HepG2 (cell line): ENCODE measurements around the gene SEZ6. TPM values are rescaled to one million over a fixed set of nuclear protein-coding genes. Genes with fewer than 3 reads are reported as not detected.
A peak's percentile ranks its signal among the peaks of the same experiment; 100 is the strongest.

Source experiments
- ARID4A ChIP-seq: sonication (generic); formaldehyde crosslinking; IDR thresholded peaks from 2 replicates; pipeline ENCODE4 v1.5.0; 2020; ENCODE audit warnings: mild to moderate bottlenecking, missing genetic modification reagents, borderline replicate concordance
- HINFP ChIP-seq: sonication (generic); formaldehyde crosslinking; IDR thresholded peaks from 2 replicates; pipeline ENCODE4 v1.4.0; 2020; ENCODE audit warnings: low read depth, mild to moderate bottlenecking, missing genetic modification reagents
- HMGXB4 ChIP-seq, 2 experiments: sonication (generic) in 1 of 2; formaldehyde crosslinking in 1 of 2; IDR thresholded peaks; 2 replicates each; pipeline versions ENCODE4 v1.4.0 to v1.6.1; 2018 to 2020; ENCODE audit warnings: missing genetic modification reagents in 2 of 2, borderline replicate concordance in 1 of 2, low read depth in 1 of 2, mild to moderate bottlenecking in 1 of 2, missing biosample characterization in 1 of 2
- HOXA7 ChIP-seq: sonication (generic); formaldehyde crosslinking; IDR thresholded peaks from 2 replicates; pipeline ENCODE4 v1.8.1; 2022; ENCODE audit warnings: mild to moderate bottlenecking, missing genetic modification reagents, moderate library complexity
- HOXA9 ChIP-seq: sonication (generic); formaldehyde crosslinking; IDR thresholded peaks from 2 replicates; pipeline ENCODE4 v1.8.1; 2022; ENCODE audit warnings: missing genetic modification reagents, mild to moderate bottlenecking, moderate library complexity, borderline replicate concordance
- IKZF1 ChIP-seq: fragments of 450-650 bp; IDR thresholded peaks from 2 replicates; pipeline ENCODE4 v1.7.1; 2016
- MAX ChIP-seq: IDR thresholded peaks from 2 replicates; pipeline ENCODE4 v1.6.1; 2012; ENCODE audit warnings: inconsistent platforms
- NONO ChIP-seq, 2 experiments: fragments of 450-650 bp in 1 of 2; sonication (generic) in 1 of 2; formaldehyde crosslinking in 1 of 2; IDR thresholded peaks in 1 of 2; conservative IDR thresholded peaks in 1 of 2; 2 replicates each; pipeline versions ENCODE4 v1.6.1 to v1.8.0; 2017 to 2022; ENCODE audit warnings: mild to moderate bottlenecking in 1 of 2, missing genetic modification reagents in 1 of 2, moderate library complexity in 1 of 2
- PITX1 ChIP-seq: sonication (generic); formaldehyde crosslinking; IDR thresholded peaks from 2 replicates; pipeline ENCODE4 v1.5.1; 2020; ENCODE audit warnings: mild to moderate bottlenecking, missing genetic modification reagents
- SAP130 ChIP-seq: IDR thresholded peaks from 2 replicates; pipeline ENCODE4 v1.6.1; 2016; ENCODE audit warnings: low read depth
- SP4 ChIP-seq: sonication (generic); formaldehyde crosslinking; IDR thresholded peaks from 2 replicates; pipeline ENCODE4 v1.8.1; 2023; ENCODE audit warnings: mild to moderate bottlenecking, missing genetic modification reagents
- YEATS4 ChIP-seq: sonication (generic); formaldehyde crosslinking; IDR thresholded peaks from 2 replicates; pipeline ENCODE4 v1.4.0; 2020; ENCODE audit warnings: missing genetic modification reagents, borderline replicate concordance
- ZMYM2 ChIP-seq: sonication (generic); formaldehyde crosslinking; IDR thresholded peaks from 2 replicates; pipeline ENCODE4 v1.8.0; 2022; ENCODE audit warnings: mild to moderate bottlenecking, missing genetic modification reagents
- ZNF292 ChIP-seq: sonication (generic); formaldehyde crosslinking; IDR thresholded peaks from 2 replicates; pipeline ENCODE4 v1.8.1; 2022; ENCODE audit warnings: mild to moderate bottlenecking, low read depth, missing genetic modification reagents, borderline replicate concordance
- ZNF430 ChIP-seq: sonication (generic); formaldehyde crosslinking; IDR thresholded peaks from 2 replicates; pipeline ENCODE4 v1.9.0; 2021; ENCODE audit warnings: mild to moderate bottlenecking, missing genetic modification reagents
- ZNF788 ChIP-seq: sonication (generic); formaldehyde crosslinking; IDR thresholded peaks from 2 replicates; pipeline ENCODE4 v1.5.0; 2020; ENCODE audit warnings: mild to moderate bottlenecking, missing genetic modification reagents, borderline replicate concordance
- ZNF83 ChIP-seq: sonication (generic); formaldehyde crosslinking; IDR thresholded peaks from 2 replicates; pipeline ENCODE4 v1.4.0; 2020; ENCODE audit warnings: missing genetic modification reagents, mild to moderate bottlenecking, borderline replicate concordance
- polyA plus RNA-seq, 8 experiments: library from polyadenylated mRNA; depleted of rRNA in 3 of 8; stranded (reverse) in 7 of 8; unstranded in 1 of 8; fragments of >200 nt; fragmentation: Illumina TruSeq in 4 of 8; extraction: Trizol in 4 of 8; gene quantifications; 2 replicates each; pipeline versions ENCODE4 v1.2.1 to v1.2.3, GENCODE V29; 2011 to 2016; ENCODE audit warnings: low read depth in 4 of 8, missing spikeins in 1 of 8, mixed read lengths in 1 of 8; ENCODE audit not compliant: insufficient read depth in 1 of 8
- total RNA-seq, 5 experiments: library from RNA; depleted of rRNA; stranded (reverse); fragments of >200 nt; fragmentation: Illumina TruSeq; extraction: Trizol; gene quantifications; 2 replicates each; pipeline ENCODE4 v1.2.3, GENCODE V29; 2016; ENCODE audit warnings: low read depth in 1 of 5

The SEZ6 gene
- total and polyA plus RNA-seq, 2 of the 13 experiments (the other 11 are each of a cell fraction or from before 2014, with no cell fraction given) = not detected

- TF ChIP-seq HINFP (CRISPR knock-in tag) (peak; percentile 54; the same call in 1 of the 2 replicates), NONO (IDR thresholded peaks at IDR 0.05) (no peak), NONO (CRISPR knock-in tag; conservative IDR thresholded peaks at IDR 0.05) (peak; percentile 53; the same call in 1 of the 2 replicates), ZNF430 (peak; percentile 53; the same call in 1 of the 2 replicates), ZNF292 (CRISPR knock-in tag) (peak; percentile 99), SAP130 (CRISPR knock-in tag) (peak; percentile 56), HOXA9 (no peak), PITX1 (CRISPR knock-in tag) (peak; percentile 43), ZMYM2 (CRISPR knock-in tag) (peak; percentile 92), MAX (peak; percentile 79), SP4 (CRISPR knock-in tag) (peak; percentile 19; the same call in 1 of the 2 replicates), YEATS4 (peak; percentile 36; the same call in 1 of the 2 replicates), HMGXB4 (CRISPR knock-in tag; IDR thresholded peaks at IDR 0.05; ENCODE audit: borderline replicate concordance in 1 of 2, low read depth in 1 of 2) (peak in 1 of 2 experiments; percentile 54; a peak in 1 of 4 replicates), HOXA7 (0 out of 2 replicates have a peak, but pooled peaks have one; percentile 77), ZNF788 (peak; percentile 65; the same call in 1 of the 2 replicates), ZNF83 (CRISPR knock-in tag) (no peak), IKZF1 (no peak), ARID4A (CRISPR knock-in tag) (peak; percentile 60)
These were observed 9.2 kb downstream of the SEZ6 start (continued) for GRCh38 chr17:28996554-28997096.
